Caki2 (cell line): Measurements from ENCODE around the gene CEACAM4. TPM values are rescaled to one million over a fixed set of nuclear protein-coding genes. Genes with fewer than 3 reads are reported as not detected.

ENCODE experiments used
- total RNA-seq: library from RNA; depleted of rRNA; stranded (reverse); fragments of >200 nt; shearing (Covaris generic); gene quantifications from 2 replicates; pipeline ENCODE4 v1.2.3, GENCODE V29; 2014; ENCODE audit warnings: low replicate concordance; rRNA removed

The CEACAM4 gene
- total RNA-seq, 1 experiment from 2014 or later = not detected

Other genes with a start within 250 kb of the CEACAM4 start
- 78.5 and 97.8 TPM in 2 replicates for gene EXOSC5, start 229.7 kb downstream of the CEACAM4 start, total RNA-seq
- gene BCKDHA, start 229.3 kb downstream of the CEACAM4 start, total RNA-seq = 121 and 196 TPM in 2 replicates
- gene B3GNT8, start 199.7 kb downstream of the CEACAM4 start, total RNA-seq = 0.41 TPM in 1 of 2 replicates, not detected in the other
- 68.5 and 79.9 TPM in 2 replicates for gene DMAC2, start 187.2 kb downstream of the CEACAM4 start, total RNA-seq
- not detected in 2 replicates for gene ERICH4, start 183.9 kb downstream of the CEACAM4 start, total RNA-seq
- not detected in 2 replicates for gene CEACAM21, start 50.9 kb downstream of the CEACAM4 start, total RNA-seq
- gene CEACAM7, start 61.2 kb upstream of the CEACAM4 start, total RNA-seq = not detected in 2 replicates
- not detected in 2 replicates for gene CEACAM5, start 81.6 kb upstream of the CEACAM4 start, total RNA-seq
- 2.8 and 4.1 TPM in 2 replicates for gene CEACAM6, start 128.5 kb upstream of the CEACAM4 start, total RNA-seq
- gene CEACAM3, start 169.5 kb upstream of the CEACAM4 start, total RNA-seq = not detected in 2 replicates
- not detected in 2 replicates for gene LYPD4, start 217.6 kb upstream of the CEACAM4 start, total RNA-seq
- gene DMRTC2, start 218.0 kb upstream of the CEACAM4 start, total RNA-seq = not detected in 2 replicates
- gene RPS19, start 233.2 kb upstream of the CEACAM4 start, total RNA-seq = 3,670 and 5,241 TPM in 2 replicates